DOHH2 (cell line): Measurements from ENCODE around the gene STRN.

Source experiments
- CTCF ChIP-seq: fragments of 200-600 bp; sonication (generic); IDR thresholded peaks from one replicate; pipeline ENCODE4 v1.5.1; 2014; ENCODE audit warnings: antibody characterized with exemption, mild to moderate bottlenecking, low read depth, low read length; ENCODE audit not compliant: poor library complexity, severe bottlenecking
- EZH2phosphoT487 ChIP-seq: fragments of 200-600 bp; sonication (generic); IDR thresholded peaks from 2 replicates; pipeline ENCODE4 v1.6.1; 2017; ENCODE audit warnings: borderline replicate concordance, mild to moderate bottlenecking, antibody characterized with exemption, low read length, moderate library complexity, mixed read lengths

- TF ChIP-seq CTCF (no peak), EZH2phosphoT487 (no peak)
Observed at GRCh38 chr2:37013315-37013641, 46.9 kb upstream of the STRN start.
